Endothelial cell of umbilical vein (primary cell): Measurements from ENCODE around the gene CSGALNACT2.

Experiments used
- FOS ChIP-seq: IDR thresholded peaks from 2 replicates; pipeline ENCODE4 v1.6.1; 2011; ENCODE audit warnings: mild to moderate bottlenecking, low read length, moderate library complexity, borderline replicate concordance; ENCODE audit not compliant: insufficient read depth
- JUN ChIP-seq: IDR thresholded peaks from 2 replicates; pipeline ENCODE4 v1.6.1; 2011; ENCODE audit warnings: borderline replicate concordance, low read depth; ENCODE audit not compliant: insufficient read length, insufficient read depth
- MYC ChIP-seq: IDR thresholded peaks from one replicate; pipeline ENCODE4 v1.6.1; 2011; ENCODE audit warnings: mild to moderate bottlenecking, low read depth, low read length
- POLR2A ChIP-seq: IDR thresholded peaks from 2 replicates; pipeline ENCODE4 v1.6.1; 2012; ENCODE audit warnings: low read depth, mild to moderate bottlenecking, control low read depth, low read length
- POLR2AphosphoS5 ChIP-seq: IDR thresholded peaks from 2 replicates; pipeline ENCODE4 v1.6.1; 2012; ENCODE audit warnings: low read depth, mild to moderate bottlenecking, control low read depth, low read length, moderate library complexity; ENCODE audit not compliant: insufficient read depth
- TF ChIP-seq, protein P1 (sequence below): IDR thresholded peaks from 2 replicates; pipeline ENCODE4 v1.6.1; 2011; ENCODE audit not compliant: insufficient read depth, insufficient read length
- TF ChIP-seq, protein P2 (sequence below), 2 donors: IDR thresholded peaks; 1 replicate in 1 of 2; 2 replicates in 1 of 2; pipeline ENCODE4 v1.5.1; 2011; ENCODE audit warnings: low read length in 2 of 2, mild to moderate bottlenecking in 2 of 2, moderate library complexity in 2 of 2, control low read depth in 1 of 2, inconsistent platforms in 1 of 2, low read depth in 1 of 2; ENCODE audit not compliant: insufficient read depth in 1 of 2; ENCODE audit errors: extremely low read depth in 1 of 2

DNA sequence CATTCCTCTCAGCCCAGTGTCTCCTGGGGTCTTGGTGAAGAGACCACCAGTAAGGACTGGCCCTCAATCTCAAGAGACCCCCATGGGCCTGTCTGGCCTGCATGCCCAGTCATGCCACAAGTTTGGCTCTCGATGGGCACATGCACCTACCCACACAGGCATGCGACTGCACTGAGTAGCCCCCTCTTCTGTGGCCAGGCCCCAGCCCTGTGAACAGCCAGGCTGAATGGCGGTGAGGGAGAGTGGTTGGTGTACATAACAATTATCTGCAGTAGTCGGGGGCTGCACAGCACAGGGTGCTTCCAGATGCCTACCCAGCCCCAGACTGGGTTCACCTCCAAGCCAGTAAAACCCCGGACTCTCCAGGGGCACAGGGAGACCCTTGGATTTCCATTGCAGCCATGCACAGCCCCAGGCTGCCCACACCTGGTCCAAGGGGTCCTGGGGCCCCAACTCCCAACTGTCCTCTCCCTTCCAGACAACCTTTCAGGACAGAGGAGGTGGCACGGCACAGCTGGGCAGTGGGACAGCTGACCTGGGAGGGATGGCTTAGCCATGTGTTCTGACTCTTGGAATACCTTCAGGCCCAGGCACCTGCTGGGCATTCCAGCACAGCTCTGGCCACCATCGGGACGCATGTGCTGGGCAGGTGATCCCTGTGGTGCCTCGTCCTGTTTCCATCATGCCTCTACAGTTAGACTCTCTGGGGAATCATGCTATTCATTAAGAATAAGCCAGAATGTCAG, 21.0 kb upstream of the CSGALNACT2 start:
- TF ChIP-seq, protein P1, sequence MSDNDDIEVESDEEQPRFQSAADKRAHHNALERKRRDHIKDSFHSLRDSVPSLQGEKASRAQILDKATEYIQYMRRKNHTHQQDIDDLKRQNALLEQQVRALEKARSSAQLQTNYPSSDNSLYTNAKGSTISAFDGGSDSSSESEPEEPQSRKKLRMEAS, result no peak
- TF ChIP-seq, protein P2, sequence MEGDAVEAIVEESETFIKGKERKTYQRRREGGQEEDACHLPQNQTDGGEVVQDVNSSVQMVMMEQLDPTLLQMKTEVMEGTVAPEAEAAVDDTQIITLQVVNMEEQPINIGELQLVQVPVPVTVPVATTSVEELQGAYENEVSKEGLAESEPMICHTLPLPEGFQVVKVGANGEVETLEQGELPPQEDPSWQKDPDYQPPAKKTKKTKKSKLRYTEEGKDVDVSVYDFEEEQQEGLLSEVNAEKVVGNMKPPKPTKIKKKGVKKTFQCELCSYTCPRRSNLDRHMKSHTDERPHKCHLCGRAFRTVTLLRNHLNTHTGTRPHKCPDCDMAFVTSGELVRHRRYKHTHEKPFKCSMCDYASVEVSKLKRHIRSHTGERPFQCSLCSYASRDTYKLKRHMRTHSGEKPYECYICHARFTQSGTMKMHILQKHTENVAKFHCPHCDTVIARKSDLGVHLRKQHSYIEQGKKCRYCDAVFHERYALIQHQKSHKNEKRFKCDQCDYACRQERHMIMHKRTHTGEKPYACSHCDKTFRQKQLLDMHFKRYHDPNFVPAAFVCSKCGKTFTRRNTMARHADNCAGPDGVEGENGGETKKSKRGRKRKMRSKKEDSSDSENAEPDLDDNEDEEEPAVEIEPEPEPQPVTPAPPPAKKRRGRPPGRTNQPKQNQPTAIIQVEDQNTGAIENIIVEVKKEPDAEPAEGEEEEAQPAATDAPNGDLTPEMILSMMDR (IDR thresholded peaks at IDR 0.05; ENCODE audit: extremely low read depth in 1 of 2, insufficient read depth in 1 of 2, low read depth in 1 of 2, low read length in 2 of 2), result no peak
- TF ChIP-seq POLR2A, result no peak
- no peak for TF ChIP-seq MYC
- TF ChIP-seq FOS, result no peak
- no peak for TF ChIP-seq JUN
- TF ChIP-seq POLR2AphosphoS5, result no peak
